ENCODE measurements around the gene HMCES.
"Not testable (repeated sequence)": the region's sequence is repeated elsewhere in the genome, so short reads cannot be mapped to it uniquely, and the experiment has no call there.

Gene HMCES

DNA sequence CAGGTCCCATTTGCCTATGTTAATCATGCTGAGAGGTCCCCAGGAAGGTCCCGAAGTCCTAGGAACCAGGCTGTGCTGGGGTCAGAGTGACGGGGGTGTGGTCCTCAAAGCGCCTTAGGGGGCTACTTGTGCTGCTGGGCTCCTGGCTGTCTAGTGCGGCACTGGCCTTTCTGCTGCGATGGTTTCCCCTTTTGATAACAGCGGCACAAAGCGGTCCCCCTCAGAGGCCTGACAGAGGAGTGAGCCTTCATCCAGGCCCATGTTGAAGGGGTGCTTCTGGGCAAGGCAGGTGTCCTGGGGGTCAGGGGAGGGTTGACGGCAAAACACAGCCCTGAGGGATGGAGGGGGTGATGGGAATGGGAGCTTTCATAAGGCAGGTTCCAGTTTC is 68.8 kb downstream of the HMCES start:
- no peak for DNase-seq (ENCODE audit: low read depth in 3 of 3)

- DNase-seq (ENCODE audit: low read depth in 3 of 3), result no peak
Observed at GRCh38 chr3:129348734-129349133, 70.1 kb downstream of the HMCES start.

GRCh38 chr3:129349169-129349568 is 70.5 kb downstream of the HMCES start:
- DNase-seq (ENCODE audit: low read depth in 3 of 3), result not testable (repeated sequence)

DNA sequence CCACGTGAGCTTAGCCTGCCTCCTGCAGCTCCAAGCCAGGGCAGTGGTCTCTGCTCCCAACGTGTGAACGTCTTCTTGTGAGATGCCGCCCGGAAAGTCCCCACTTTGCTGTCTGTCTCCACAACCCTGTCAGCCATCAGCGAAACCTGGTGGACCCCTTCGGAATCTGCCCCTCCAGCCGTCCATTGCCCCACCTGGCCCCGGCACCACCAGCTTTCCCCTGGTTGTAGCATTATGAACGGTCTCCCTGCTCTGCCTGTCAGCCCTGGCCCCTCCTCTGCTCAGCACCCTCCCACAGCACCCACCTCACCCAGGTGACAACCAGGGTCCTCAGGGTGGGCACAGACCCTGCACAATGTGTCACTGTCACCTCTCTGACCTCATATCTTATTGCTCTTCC is 71.1 kb downstream of the HMCES start:
- no peak for DNase-seq (ENCODE audit: low read depth in 3 of 3)

GRCh38 chr3:129352045-129352444 is 73.4 kb downstream of the HMCES start:
- DNase-seq (ENCODE audit: low read depth in 3 of 3), result no peak

GRCh38 chr3:129352650-129353588 is 74.2 kb downstream of the HMCES start:
- no peak for DNase-seq (ENCODE audit: low read depth in 3 of 3)

DNA sequence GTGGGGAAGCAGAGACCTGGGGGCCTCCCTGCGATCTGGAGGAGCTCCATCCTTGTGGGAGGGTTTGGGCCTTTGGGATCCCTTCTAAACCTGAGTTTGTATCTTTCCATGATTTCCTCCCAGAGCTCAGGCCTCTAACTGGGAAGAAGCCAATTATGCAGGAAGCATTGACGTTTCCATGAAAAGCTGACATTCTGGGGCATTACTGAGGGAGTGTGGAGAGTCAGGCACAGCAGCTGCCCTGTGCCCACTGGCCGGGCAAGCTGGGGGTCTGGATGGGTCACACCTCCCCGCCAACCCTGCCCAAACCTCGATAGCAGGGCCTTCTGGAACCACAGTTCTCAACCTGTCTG is 74.9 kb downstream of the HMCES start:
- no peak for DNase-seq (ENCODE audit: low read depth in 3 of 3)

Measured in stimulated activated CD4-positive, alpha-beta T cell treated with anti-CD3 and anti-CD28 coated beads, TNF-alpha, amount 100 ng/mL, for 24 hours (primary cell).